OCI-LY1 (cell line): ENCODE results near the gene C2orf15.
A peak's percentile ranks its signal among the peaks of the same experiment; 100 is the strongest.

Experiments used
- H2AFZ ChIP-seq: fragments of 200-600 bp; sonication (generic), shearing (Covaris generic); 2 replicates; pipeline ENCODE4 v1.6.0; 2014; ENCODE audit warnings: antibody characterized with exemption, mild to moderate bottlenecking, low read length
- H3F3A ChIP-seq: fragments of 200-600 bp; sonication (generic), shearing (Covaris generic); 2 replicates; pipeline ENCODE4 v1.6.0; 2014; ENCODE audit warnings: mild to moderate bottlenecking, antibody characterized with exemption, low read length, moderate library complexity; ENCODE audit not compliant: insufficient read depth
- H3K27ac ChIP-seq: fragments of 200-600 bp; sonication (generic); 2 replicates; pipeline ENCODE4 v1.5.1; 2014; ENCODE audit warnings: low read length, mixed run types, mild to moderate bottlenecking, low read depth; ENCODE audit not compliant: poor library complexity, severe bottlenecking
- H3K27me3 ChIP-seq: fragments of 200-600 bp; sonication (generic); 2 replicates; pipeline ENCODE4 v1.6.0; 2014; ENCODE audit warnings: antibody characterized with exemption, mild to moderate bottlenecking, low read length, moderate library complexity; ENCODE audit not compliant: insufficient read depth
- H3K36me3 ChIP-seq: fragments of 200-600 bp; sonication (generic); 2 replicates; pipeline ENCODE4 v1.6.1; 2014; ENCODE audit warnings: mild to moderate bottlenecking, antibody characterized with exemption, low read length, moderate library complexity, mixed read lengths; ENCODE audit not compliant: insufficient read depth
- H3K4me1 ChIP-seq: fragments of 200-600 bp; sonication (generic); 2 replicates; pipeline ENCODE4 v1.5.1; 2014; ENCODE audit warnings: mild to moderate bottlenecking, low read length, moderate library complexity; ENCODE audit not compliant: insufficient read depth, severe bottlenecking
- H3K4me2 ChIP-seq: fragments of 200-600 bp; sonication (generic), shearing (Covaris generic); 2 replicates; pipeline ENCODE4 v1.6.1; 2014; ENCODE audit warnings: low read length
- H3K4me3 ChIP-seq: fragments of 200-600 bp; sonication (generic); 2 replicates; pipeline ENCODE4 v1.5.1; 2014; ENCODE audit warnings: low read length, low read depth, mild to moderate bottlenecking, mixed read lengths; ENCODE audit not compliant: poor library complexity, severe bottlenecking
- H3K79me2 ChIP-seq: fragments of 200-600 bp; shearing (Covaris generic); 2 replicates; pipeline ENCODE4 v1.6.1; 2016; ENCODE audit warnings: mixed run types, low read length, mixed read lengths; ENCODE audit not compliant: insufficient read depth
- H3K9ac ChIP-seq: fragments of 200-600 bp; sonication (generic), shearing (Covaris generic); 2 replicates; pipeline ENCODE4 v1.6.1; 2014; ENCODE audit warnings: mild to moderate bottlenecking, low read length, mixed read lengths
- H3K9me2 ChIP-seq: fragments of 200-600 bp; sonication (generic), shearing (Covaris generic); 2 replicates; pipeline ENCODE4 v1.6.1; 2014; ENCODE audit warnings: low read depth, mild to moderate bottlenecking, low read length, mixed read lengths
- H3K9me3 ChIP-seq: fragments of 200-600 bp; shearing (Covaris generic); 2 replicates; pipeline ENCODE4 v1.6.1; 2014; ENCODE audit warnings: low read length, mixed read lengths
- H4K20me1 ChIP-seq: fragments of 200-600 bp; sonication (generic), shearing (Covaris generic); 2 replicates; pipeline ENCODE4 v1.6.0; 2016; ENCODE audit warnings: mild to moderate bottlenecking, low read length; ENCODE audit not compliant: insufficient read depth
- EZH2 ChIP-seq: fragments of 200-600 bp; sonication (generic), shearing (Covaris generic); IDR thresholded peaks from 2 replicates; pipeline ENCODE4 v1.8.0; 2017; ENCODE audit warnings: borderline replicate concordance, mixed run types, mild to moderate bottlenecking, antibody characterized with exemption, low read length, moderate library complexity, mixed read lengths
- TF ChIP-seq, protein P1 (sequence below): fragments of 200-600 bp; sonication (generic), shearing (Covaris generic); IDR thresholded peaks from 2 replicates; pipeline ENCODE4 v1.5.1; 2017; ENCODE audit warnings: mild to moderate bottlenecking, antibody characterized with exemption, low read length, moderate library complexity, mixed read lengths

The C2orf15 gene

DNA sequence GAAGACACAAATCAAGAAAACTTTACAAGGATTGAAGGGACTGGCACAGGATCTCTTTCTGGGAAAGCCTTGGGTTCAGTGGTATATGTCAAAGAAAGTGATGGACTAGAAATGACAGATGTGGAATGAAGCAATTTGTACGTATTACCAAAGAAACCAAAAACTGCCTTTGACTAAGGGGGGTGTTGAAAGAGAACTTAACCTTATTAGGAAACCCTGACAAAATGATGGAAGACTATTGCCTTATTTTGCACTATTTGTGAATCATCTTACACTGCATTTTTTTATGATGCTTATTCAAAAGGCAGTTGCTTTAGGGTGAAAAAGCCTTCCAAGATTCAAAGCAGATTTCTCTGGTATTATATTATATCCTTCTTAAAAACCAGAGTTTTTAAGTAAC lies 9.2 kb downstream of the C2orf15 start:
- Histone ChIP-seq H3K9ac (no peak overlapping the region), H3K4me3 (no peak overlapping the region), H3K9me3 (no peaks in the 10 kb centered on the region), H3K9me2 (no peaks in the 10 kb centered on the region), H4K20me1 (no peaks in the 10 kb centered on the region), H3K27ac (no peak overlapping the region), H3K4me2 (no peak overlapping the region), H3K4me1 (peaks cover 25% of the 10 kb centered on the region), H2AFZ (no peak overlapping the region), H3K27me3 (no peaks in the 10 kb centered on the region), H3F3A (no peaks in the 10 kb centered on the region), H3K36me3 (no peaks in the 10 kb centered on the region), H3K79me2 (peaks cover 7% of the 10 kb centered on the region; the same call in 1 of the 2 replicates)
- TF ChIP-seq, protein P1, sequence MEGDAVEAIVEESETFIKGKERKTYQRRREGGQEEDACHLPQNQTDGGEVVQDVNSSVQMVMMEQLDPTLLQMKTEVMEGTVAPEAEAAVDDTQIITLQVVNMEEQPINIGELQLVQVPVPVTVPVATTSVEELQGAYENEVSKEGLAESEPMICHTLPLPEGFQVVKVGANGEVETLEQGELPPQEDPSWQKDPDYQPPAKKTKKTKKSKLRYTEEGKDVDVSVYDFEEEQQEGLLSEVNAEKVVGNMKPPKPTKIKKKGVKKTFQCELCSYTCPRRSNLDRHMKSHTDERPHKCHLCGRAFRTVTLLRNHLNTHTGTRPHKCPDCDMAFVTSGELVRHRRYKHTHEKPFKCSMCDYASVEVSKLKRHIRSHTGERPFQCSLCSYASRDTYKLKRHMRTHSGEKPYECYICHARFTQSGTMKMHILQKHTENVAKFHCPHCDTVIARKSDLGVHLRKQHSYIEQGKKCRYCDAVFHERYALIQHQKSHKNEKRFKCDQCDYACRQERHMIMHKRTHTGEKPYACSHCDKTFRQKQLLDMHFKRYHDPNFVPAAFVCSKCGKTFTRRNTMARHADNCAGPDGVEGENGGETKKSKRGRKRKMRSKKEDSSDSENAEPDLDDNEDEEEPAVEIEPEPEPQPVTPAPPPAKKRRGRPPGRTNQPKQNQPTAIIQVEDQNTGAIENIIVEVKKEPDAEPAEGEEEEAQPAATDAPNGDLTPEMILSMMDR: no peak
- no peak for TF ChIP-seq EZH2

- H3F3A ChIP-seq: no peaks in the 10 kb centered on the region
- peaks cover 11% of the 10 kb centered on the region; the same call in 1 of the 2 replicates for H3K36me3 ChIP-seq
- no peak overlapping the region for H3K9ac ChIP-seq
These were observed 10.8 kb downstream of the C2orf15 start for GRCh38 chr2:99152199-99152895.

GRCh38 chr2:99153921-99154604 lies 12.6 kb downstream of the C2orf15 start:
- Histone ChIP-seq H3K4me3 (peak overlapping the region; percentile 82), H3K4me2 (peak overlapping the region; percentile 96), H4K20me1 (no peaks in the 10 kb centered on the region), H3K9ac (peak overlapping the region; percentile 95), H3K9me2 (no peaks in the 10 kb centered on the region), H2AFZ (0 out of 2 replicates have a peak overlapping the region, but pooled peaks have one; percentile 9), H3F3A (no peaks in the 10 kb centered on the region), H3K27ac (peak overlapping the region; percentile 59), H3K4me1 (peaks cover 34% of the 10 kb centered on the region), H3K79me2 (peaks cover 9% of the 10 kb centered on the region; the same call in 1 of the 2 replicates), H3K27me3 (no peaks in the 10 kb centered on the region), H3K9me3 (no peaks in the 10 kb centered on the region), H3K36me3 (peaks cover 19% of the 10 kb centered on the region; the same call in 1 of the 2 replicates)
- TF ChIP-seq, protein P1: no peak
- TF ChIP-seq EZH2: no peak

More at GRCh38 chr2:99152199-99152895, 10.8 kb downstream of the C2orf15 start:
- H3K9me3 ChIP-seq: no peaks in the 10 kb centered on the region
- H2AFZ ChIP-seq: no peak overlapping the region
- H3K27me3 ChIP-seq: no peaks in the 10 kb centered on the region
- no peak overlapping the region for H3K27ac ChIP-seq
- peaks cover 9% of the 10 kb centered on the region; the same call in 1 of the 2 replicates for H3K79me2 ChIP-seq
- H3K9me2 ChIP-seq: no peaks in the 10 kb centered on the region
- H3K4me1 ChIP-seq: peaks cover 34% of the 10 kb centered on the region
- H3K4me2 ChIP-seq: no peak overlapping the region; the same call in 1 of the 2 replicates
- no peaks in the 10 kb centered on the region for H4K20me1 ChIP-seq
- no peak overlapping the region for H3K4me3 ChIP-seq
- no peak for TF ChIP-seq EZH2
- TF ChIP-seq, protein P1: no peak
